HG02970 (cell line): Measurements from ENCODE around the gene CRIM1.

Experiments
- ATAC-seq: cut with Tn5 transposase; IDR thresholded peaks from one replicate; pipeline ENCODE4 v1.9.1; 2021; ENCODE audit warnings: mild to moderate bottlenecking, moderate library complexity, moderate number of reproducible peaks; ENCODE audit not compliant: unreplicated experiment, low FRiP score

The CRIM1 gene

DNA sequence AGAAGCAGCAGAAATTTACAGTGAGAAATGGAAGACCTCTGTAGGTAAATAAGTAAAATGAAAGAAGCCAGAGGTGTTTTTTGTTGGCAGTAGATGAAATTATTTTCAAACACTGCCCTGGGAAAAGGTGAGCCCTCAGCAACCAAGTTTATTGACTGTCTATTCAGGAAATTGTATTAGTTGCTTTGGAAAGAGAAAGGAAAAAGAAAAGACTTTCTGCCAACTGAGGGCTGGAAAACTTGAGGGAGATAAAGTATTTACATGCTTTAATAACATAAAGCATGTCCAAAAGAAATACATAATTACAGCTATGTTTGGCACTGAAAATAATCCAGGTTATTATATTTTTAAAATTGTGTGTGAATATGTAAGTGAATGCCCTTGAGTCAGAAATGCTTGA, 14.7 kb downstream of the CRIM1 start:
- ATAC-seq = no peak

DNA sequence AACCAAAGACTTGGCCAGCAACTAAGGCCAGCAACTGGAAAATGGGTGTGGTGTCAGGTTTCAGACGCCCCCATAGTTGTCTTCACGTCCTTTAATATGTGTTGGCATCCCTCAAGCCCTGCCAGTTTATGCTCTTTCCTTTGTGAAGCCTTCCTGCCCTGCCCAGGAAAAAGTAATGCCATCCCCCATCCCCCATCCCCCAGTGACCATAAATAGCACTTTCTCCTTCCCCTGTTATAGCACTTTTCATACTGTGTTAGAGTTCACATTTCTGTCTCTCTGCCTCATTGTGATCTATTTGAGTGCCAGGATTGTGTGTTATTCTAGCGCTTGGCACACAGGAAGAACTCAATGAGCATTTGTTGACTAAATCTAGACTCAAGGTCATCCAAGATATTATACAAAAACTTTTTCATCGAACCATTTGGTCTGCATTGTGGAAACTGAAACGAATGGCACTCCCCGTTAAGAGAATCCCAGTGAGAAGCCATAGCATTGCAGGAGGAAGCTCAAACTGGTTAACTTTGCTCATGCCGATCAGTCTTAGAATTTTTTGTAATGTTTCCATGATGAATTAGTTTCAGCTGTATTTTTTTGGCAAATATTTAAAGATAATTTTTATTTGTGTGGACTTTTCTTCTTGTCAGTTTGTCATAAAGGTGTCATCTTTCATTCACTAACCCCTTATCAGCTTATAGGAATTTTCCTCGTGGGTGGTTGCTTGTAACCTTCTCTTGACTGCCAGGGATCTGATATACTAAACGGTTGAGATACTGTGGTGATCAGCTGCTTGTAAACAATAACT, 15.7 kb downstream of the CRIM1 start:
- ATAC-seq = no peak

DNA sequence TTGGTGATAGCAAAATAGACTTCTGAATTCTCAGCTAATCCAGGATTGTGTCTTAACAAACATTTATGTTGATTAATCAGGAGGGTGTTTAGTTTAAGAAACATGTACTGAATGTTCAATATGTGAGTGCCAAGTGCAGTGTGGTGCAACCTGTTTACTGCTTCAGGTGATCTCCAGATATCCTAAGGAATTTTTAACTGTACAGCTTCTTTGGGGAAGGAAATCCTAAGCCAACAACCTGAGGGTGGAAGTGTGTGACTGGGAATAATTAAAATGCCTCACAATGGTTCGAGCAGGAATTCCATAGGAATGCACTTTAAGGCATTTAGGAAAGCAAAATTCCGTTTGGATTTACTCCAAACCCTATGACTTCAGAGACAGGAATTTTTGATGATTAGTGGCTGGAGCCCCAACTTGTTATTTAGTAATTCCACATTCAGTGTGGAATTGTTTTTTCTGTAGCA, 16.4 kb downstream of the CRIM1 start:
- ATAC-seq = no peak

DNA sequence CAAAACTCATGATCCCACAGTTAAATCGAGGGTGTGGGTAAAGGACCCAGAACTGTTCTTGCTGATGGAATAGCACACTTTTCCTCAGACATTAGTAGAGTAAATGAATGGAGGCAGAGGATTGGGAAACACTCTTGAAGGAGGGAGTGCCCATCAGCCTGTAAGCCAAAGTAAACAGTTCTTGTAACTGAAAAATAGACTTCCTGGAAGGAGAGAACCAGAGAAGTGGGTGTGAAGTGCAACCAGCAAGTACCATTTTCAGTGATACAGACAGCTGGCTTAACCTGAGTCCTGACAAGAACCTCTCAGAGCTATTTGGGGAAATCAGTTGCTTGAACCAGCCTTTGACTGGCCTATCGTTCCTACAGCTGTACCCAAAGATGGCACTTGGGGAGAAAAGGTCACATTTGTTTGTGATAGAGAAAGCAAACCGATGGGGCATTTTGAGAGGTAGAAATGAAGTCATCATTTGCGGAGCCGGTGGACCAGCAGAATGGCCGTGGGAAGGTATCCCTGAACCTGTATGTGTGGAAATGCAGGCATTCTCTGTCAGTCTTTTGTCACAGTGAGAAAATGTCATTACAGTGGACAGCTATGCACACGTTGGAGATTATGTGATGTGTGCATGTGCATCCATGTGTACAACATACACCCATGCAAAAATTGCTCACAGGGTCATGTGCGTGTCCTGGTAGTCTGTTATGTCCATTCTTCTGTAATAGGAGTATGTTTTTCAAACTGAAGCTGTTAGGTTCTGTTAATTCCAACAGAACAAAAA, 17.8 kb downstream of the CRIM1 start:
- no peak for ATAC-seq

DNA sequence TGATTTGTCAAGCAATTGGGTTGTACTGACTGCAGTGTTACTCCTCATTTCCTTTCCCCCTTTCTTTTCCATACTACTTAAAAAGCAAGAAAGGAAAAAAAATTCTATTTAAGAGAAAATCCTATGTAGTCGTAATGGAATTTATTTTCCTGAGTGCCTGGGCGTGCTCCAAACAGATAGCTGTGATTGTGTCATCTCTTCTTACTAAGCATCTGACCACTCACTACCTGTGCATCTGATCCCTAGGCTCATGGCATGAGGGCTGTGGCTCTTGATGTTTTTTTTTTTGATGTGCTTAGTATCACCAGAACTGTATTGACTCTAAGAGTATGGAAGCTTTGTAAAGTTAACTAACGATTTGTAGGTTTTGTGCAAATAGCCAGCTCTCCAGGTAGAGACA, 19.0 kb downstream of the CRIM1 start:
- no peak for ATAC-seq

DNA sequence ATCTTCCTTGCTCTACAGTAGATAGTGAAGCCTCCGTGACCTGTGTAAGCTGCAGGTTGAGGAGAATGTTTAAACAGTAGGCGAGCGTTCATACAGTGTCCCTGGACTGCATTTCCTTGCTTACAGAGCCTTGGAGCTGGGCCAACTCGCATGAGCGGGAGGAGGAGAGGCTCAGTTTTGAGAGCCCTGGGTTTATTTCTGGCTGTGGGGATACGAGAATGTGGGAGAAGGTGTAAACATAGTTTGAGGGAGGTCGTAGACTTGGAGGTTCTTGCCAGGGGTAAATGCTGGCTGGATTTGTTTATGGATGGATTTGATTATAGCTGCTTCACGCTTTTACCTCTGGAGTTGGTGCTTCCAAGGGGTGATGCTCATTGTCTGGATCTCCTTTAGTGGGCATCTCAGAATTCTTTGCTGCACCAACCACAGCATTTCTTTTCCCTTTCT, 20.8 kb downstream of the CRIM1 start:
- no peak for ATAC-seq

DNA sequence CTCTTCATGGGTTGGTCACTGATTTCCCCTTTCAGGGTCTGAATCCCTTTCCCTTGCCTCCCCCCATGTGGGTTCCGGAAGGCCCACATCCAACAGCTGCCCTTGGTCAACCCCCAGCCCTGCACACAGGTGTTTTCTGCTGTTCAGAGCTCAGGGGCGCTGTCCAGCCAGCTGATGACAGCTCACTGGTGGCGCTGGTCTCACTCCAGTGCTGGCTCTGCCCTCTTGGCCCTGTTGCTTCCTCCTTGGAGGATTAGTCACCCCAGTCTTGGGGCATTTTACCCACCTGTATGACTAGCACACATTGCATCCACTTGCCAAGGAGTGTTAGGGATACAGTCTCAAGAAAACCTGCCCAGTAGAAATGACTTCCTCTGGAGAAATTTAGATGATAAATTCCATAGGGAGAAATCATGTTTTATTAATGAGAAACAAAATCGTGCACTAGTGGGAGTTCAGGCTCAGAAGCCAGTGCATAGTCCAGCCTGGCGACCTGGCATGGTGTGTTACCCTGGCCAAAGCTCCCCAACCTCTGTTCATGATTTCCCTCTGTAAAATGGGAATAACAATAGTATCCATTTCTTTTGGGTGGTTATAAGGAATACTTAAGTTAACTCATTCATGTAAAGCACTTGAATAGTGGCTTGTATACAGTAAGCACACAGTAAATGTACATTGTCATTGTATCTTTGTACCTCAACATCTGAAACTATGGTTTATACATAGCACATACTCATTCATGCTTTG, 21.6 kb downstream of the CRIM1 start:
- ATAC-seq = no peak

DNA sequence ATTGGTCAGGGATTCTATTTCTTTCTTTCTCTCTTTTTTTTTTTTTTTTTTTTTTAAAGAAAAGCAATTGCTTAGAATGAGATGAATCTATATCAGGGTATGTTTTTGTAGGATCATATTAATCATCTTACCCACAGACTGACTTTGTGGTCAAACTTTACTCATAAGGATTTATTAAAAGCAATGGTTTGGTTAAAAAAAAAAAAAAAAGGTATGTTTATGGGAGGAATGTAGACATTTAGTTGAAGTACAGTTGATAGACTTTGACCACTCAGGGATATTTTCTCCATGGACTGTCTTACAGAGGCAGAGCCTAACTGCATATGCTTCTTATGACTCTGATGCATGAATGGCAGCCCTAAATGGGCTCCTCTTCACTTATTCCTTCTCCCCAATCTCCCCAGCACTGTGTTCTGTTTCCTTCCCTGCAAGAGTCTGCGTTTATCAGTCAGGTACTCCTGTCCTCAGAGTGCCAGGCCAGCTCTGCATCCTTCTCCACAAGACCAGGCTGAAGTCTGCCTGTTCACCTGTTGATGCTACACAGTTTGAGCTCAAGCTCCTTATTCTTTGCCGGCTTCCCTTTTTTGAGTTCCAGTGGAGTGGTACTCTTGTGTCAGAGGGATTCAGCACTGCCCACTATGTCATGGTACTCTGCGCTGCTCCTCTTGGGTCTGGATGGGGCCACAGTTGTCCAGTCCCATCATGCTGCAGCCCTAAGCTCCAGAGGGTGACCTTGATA, 24.3 kb downstream of the CRIM1 start:
- no peak for ATAC-seq

DNA sequence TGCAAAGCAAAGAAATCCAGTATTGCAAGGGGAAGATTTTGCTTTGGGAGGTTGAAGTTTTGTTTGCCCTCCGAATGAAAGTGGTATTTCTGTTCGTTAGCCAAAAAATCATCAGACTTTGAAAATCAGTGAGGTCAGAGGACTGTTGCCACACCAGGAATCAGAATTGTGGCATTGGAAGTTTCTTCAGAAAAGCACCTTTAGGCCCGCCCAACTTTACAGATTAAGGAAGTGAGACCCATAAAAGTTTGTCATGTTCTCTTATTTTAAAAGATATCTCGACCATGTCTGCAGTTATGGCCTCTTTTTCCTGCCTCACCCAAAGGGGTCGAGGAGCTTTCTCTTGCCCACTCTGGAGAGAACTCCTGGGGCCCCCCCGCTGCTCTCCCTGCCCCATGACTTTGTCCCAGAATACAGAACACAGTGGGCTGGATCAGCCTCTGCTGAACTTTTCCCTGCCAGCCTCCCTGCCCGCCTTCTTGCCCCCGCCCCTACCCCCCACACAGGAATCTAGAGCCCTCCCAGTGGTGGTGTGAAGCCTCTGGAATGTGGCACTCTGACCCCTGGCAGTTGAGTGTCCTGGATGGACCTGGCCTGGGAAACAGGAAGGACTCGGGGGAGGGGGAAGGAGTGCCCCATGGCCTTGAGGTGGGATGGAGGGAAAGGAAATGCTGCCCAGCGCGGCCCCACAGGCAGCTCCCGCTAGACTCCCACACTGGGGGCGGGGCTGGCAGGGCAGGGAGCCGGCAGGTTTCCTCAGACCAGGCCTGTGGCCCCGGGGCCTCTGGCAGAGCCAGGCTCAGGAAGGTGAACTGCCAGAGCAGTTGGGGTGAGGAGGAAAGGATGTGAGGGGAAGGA, 25.3 kb downstream of the CRIM1 start:
- no peak for ATAC-seq

DNA sequence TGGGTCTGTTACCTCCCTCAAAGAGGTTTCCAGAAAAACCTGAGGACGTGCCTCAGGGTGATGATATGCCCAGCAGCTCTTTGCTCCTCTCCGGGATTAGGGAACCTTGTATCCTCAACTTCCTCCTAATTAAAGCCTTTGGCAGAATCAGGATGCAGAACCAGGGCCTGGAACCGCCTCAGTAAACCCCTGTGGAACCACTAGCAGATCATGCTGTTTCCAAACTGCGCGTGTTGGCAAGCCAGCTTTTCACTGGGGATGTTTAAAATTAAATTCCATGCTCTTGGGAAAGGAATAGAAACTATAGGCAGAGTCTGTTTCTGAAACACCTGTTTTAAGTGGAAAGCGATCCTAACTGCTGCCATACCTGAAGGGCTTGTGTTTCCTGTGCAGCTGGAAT, 26.4 kb downstream of the CRIM1 start:
- ATAC-seq = no peak

DNA sequence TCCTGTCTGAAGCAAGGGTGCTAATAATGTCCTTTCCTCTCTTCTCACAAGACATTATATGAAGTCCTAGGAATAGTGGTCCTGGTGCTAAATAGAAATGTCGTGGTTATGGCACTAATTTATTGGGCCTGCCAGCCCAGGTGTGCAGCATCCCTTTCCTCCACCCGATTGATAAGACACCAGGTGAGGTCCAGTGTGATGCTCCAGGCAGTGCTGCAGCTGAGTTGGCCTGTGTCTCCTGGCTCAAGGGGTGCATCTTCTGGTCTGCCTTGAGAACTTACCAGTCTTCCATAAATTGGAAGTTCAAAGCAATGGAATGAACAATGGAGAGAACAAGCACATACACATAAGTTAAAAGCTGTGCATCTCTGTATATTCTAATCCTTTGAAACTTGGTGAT, 26.9 kb downstream of the CRIM1 start:
- ATAC-seq = no peak

DNA sequence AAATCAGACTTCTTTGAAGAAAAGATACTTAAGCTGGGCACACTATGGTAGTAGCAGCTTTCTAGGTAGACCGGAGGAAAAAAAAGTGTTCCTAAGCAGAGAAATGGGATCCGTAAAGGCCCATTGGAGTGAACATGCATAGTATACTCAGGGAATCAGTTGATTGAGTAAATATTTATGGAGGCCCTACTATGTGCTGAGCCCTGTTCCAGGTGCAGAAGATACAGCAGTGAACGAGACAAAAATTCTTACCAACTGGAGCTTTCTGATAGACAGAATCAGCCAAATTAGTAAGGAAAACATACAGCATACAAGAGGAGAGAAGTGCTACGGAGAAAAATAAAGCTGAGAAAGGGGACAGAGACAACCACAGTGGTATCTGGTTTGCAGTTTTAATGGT, 28.1 kb downstream of the CRIM1 start:
- ATAC-seq = no peak

DNA sequence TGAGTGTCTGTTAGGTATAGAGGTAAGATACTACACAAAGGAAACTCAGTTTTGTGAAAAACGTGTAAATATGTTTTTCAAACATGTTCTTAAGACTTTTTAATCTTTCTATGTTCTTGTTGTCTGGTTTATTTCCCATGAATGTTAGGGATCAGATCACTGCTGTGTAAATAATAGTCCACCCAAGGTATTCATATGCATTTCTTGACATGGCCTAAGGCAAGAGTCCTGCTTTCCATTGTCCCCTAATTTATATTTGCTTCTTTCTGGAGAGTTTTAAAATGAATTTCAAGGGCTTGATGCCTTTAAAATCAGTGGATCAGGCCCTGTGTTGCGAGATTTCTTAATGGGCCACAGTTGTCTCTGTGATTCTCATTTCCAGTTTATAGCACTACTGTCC, 28.9 kb downstream of the CRIM1 start:
- no peak for ATAC-seq

DNA sequence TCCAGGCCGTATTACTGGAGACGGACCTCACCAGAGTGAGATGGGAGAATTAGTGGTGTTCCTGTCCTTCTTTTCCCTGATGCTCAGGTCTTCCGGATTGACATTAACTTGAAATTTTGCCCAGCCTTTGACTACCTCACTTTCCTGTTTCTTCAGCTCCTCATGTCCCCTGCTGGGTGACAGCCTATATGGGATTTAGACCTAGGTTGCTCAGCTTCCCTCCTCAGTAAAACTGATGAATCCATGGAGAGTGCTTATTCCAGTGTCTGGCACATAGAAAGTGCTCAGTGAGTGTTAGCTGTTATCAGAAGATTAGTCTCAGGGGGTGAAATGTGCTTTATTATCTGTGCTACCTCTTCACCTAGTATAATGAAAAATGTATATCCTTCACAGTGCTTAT, 30.0 kb downstream of the CRIM1 start:
- ATAC-seq = no peak

DNA sequence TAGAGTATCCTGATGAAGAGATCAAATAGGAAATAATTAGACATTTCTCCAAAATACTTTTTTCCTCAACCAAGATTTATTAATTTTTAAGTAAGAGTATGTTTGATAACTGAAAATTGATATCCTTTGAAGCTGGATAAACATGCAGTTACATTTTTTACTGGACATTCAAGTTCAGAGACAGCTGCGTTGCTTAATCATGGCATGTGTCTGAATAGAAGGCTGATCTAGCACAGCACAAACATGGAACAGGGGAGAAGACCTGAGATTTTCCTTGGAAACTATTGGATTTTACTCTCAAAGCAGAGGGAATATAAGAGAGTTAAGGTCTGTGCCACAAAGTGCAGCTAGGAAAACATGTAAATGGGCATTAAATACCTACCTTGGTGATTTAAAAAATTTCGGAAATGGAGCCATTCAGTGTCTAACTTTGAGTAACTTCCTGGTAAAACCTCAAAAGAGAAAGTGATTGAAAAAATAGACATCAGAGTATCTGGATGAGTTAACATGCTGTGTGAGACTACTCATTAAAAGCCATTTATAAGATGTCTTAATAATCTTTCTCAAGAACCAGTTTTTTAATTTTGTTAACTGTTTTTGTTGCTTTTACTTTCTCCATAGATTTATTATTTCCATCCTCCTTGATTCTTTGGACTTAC, 31.8 kb downstream of the CRIM1 start:
- no peak for ATAC-seq

DNA sequence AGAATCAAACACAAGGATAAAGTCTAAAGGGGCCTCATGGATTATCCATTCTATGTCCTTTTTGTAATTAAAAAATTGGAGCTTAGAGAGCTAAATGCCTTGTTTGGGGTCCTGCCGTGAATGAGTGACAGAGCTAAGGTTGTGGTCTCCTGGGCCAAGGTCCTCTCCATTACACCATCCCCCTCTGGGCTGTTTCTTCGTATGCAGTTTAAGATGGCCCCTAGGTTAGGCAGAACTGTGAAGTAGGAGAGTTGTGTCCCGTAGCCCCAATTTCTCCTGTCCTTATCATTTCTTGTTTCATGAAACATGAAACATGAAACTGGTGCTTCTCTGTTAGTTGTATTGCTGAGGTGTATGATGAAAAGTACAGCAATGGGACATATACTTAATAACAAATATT, 32.9 kb downstream of the CRIM1 start:
- ATAC-seq = no peak

DNA sequence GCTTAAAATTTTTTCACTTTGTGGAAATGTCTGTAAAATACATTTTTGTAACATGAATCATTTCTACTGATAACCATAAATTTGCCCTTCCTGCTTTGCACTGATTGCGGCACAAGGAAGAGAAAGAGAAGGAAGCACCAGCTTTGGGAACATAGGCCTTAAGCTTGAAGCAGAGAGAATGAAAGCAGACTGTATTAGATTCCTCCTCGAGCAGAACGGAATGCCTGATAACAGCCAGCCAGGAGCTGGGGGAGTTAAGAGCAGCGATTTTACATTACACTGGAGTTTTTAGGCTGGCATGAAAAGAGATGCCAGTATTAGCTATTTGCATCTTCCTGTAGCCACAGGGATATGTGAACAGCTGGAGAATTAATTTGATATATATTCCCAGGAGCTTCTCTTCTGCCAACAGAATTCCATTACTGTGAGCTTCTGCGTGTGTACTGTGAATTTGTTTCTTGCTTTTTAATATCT, 33.5 kb downstream of the CRIM1 start:
- no peak for ATAC-seq

DNA sequence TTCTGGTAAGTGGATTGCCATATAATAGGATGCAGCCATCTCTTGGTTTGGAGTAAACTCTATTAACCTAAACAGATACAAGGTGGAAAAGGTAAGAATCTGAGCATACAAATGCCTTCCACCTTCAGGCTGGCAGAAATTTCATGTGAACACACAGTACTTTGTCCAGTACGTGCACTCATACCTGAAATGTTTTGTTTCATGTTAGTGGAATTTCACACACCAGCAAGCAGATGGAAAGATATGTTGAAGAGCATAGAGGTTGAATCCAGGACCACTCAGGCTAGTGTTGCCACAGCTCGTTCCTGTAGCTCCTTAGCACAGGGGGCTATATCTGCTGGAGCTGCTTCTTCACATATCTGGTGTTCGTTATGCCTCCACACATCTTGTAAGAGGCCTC, 34.0 kb downstream of the CRIM1 start:
- ATAC-seq = no peak
